ENCODE results near the gene RGS10.
A peak's percentile ranks its signal among the peaks of the same experiment; 100 is the strongest.
"Not testable (repeated sequence)": the region's sequence is repeated elsewhere in the genome, so short reads cannot be mapped to it uniquely, and the experiment has no call there.

Gene RGS10

GRCh38 chr10:119542357-119542987 lies at the start of gene RGS10:
RGS10 (minus strand) TSS chr10:119542719; CDS start chr10:119542638, 81 bp downstream.
- peak; percentile 93 for DNase-seq

GRCh38 chr10:119588071-119588470 lies 45.6 kb upstream of the RGS10 start:
- no peak for DNase-seq

GRCh38 chr10:119578355-119578754 lies 35.8 kb upstream of the RGS10 start:
- no peak for DNase-seq

- no peak for DNase-seq
Observed at GRCh38 chr10:119575991-119576390, 33.5 kb upstream of the RGS10 start.

- no peak for DNase-seq
Observed at GRCh38 chr10:119575506-119575905, 33.0 kb upstream of the RGS10 start.

- DNase-seq: no peak
Observed at GRCh38 chr10:119567978-119568377, 25.5 kb upstream of the RGS10 start.

GRCh38 chr10:119562097-119562496 lies 19.6 kb upstream of the RGS10 start:
- DNase-seq: no peak

- peak; percentile 28 for DNase-seq
Observed at GRCh38 chr10:119559511-119559910, 17.0 kb upstream of the RGS10 start.

- not testable (repeated sequence) for DNase-seq
Observed at GRCh38 chr10:119556081-119556480, 13.6 kb upstream of the RGS10 start.

- DNase-seq: no peak
Observed at GRCh38 chr10:119555178-119555784, 12.8 kb upstream of the RGS10 start.

GRCh38 chr10:119550827-119551226 lies 8.3 kb upstream of the RGS10 start:
- DNase-seq: no peak

GRCh38 chr10:119549247-119549999 lies 6.9 kb upstream of the RGS10 start:
- DNase-seq: no peak

- DNase-seq: peak; percentile 26
Observed at GRCh38 chr10:119546009-119546408, 3.5 kb upstream of the RGS10 start.

GRCh38 chr10:119545310-119545709 lies 2.8 kb upstream of the RGS10 start:
- DNase-seq: no peak

GRCh38 chr10:119543814-119544642 lies 1.5 kb upstream of the RGS10 start:
- peak; percentile 43 for DNase-seq

GRCh38 chr10:119542988-119543813 lies 682 bp upstream of the RGS10 start:
- DNase-seq: peak; percentile 81

- DNase-seq: peak; percentile 84
Observed at GRCh38 chr10:119541459-119542356, 811 bp downstream of the RGS10 start.

- DNase-seq: peak; percentile 56
Observed at GRCh38 chr10:119541046-119541445, 1.5 kb downstream of the RGS10 start.

- no peak for DNase-seq
Observed at GRCh38 chr10:119540038-119540437, 2.5 kb downstream of the RGS10 start.

- DNase-seq: peak; percentile 66
Observed at GRCh38 chr10:119539359-119539825, 3.1 kb downstream of the RGS10 start.

Measured in activated CD8-positive, alpha-beta memory T cell treated with anti-CD3 and anti-CD28 coated beads, Interleukin-2, amount 50 U/mL, for 48 hours (primary cell).